Measurements from ENCODE around the gene HMGXB4.

GRCh38 chr22:35225010-35225409, 32.3 kb upstream of the HMGXB4 start:
- no peak for TF ChIP-seq POLR2A (IDR thresholded peaks at IDR 0.05; ENCODE audit: low read depth, low read length)
- TF ChIP-seq POLR2AphosphoS5 (IDR thresholded peaks at IDR 0.05; ENCODE audit: low read depth, low read length): no peak
- no peak for TF ChIP-seq TAF1 (IDR thresholded peaks at IDR 0.05; ENCODE audit: low read depth, low read length)
- no peak for TF ChIP-seq SPI1 (IDR thresholded peaks at IDR 0.05; ENCODE audit: low read depth, low read length)
- TF ChIP-seq POU2F2 (IDR thresholded peaks at IDR 0.05; ENCODE audit: low read depth, low read length): no peak
- TF ChIP-seq PAX5 (IDR thresholded peaks at IDR 0.05; ENCODE audit: insufficient read depth, low read length, severe bottlenecking): no peak
